ENCODE results near the gene PIK3R5. TPM values are rescaled to one million over a fixed set of nuclear protein-coding genes. Genes with fewer than 3 reads are reported as not detected.

Gene PIK3R5
- total RNA-seq, 1 experiment from 2014 or later: 5.9 TPM

- peaks cover 28% of the 10 kb centered on the region for H3K4me1 Mint-ChIP-seq
- no peak overlapping the region for H3K4me3 Mint-ChIP-seq
- H3K27ac Mint-ChIP-seq: no peak overlapping the region
- peaks cover 18% of the 10 kb centered on the region for H3K9me3 Mint-ChIP-seq
- no peak for ATAC-seq
- no peak for DNase-seq (ENCODE audit: low spot score)
- ChIA-PET POLR2A (no interaction called here), CTCF (interaction anchor here (1.6 to 2.4 kb wide), 2 partner anchors 44 to 136 kb away, joined by 3 to 11 read pairs; no protein-coding TSS in a partner anchor)
- no peaks in the 10 kb centered on the region for H3K27me3 Mint-ChIP-seq (ENCODE audit: low read depth)
- TF ChIP-seq ATF1 (CRISPR knock-in tag; IDR thresholded peaks at IDR 0.05) (no peak), CREM (CRISPR knock-in tag; IDR thresholded peaks at IDR 0.05) (no peak), ZNF219 (CRISPR knock-in tag; IDR thresholded peaks at IDR 0.05; ENCODE audit: borderline replicate concordance) (no peak)
- peaks cover 3% of the 10 kb centered on the region for H3K36me3 Mint-ChIP-seq
These were observed 26.6 kb downstream of the PIK3R5 start for GRCh38 chr17:8938933-8939332.

- Mint-ChIP-seq H3K4me1 (peaks cover 16% of the 10 kb centered on the region), H3K9me3 (peaks cover 20% of the 10 kb centered on the region), H3K36me3 (peaks cover 3% of the 10 kb centered on the region; the same call in 1 of the 2 replicates), H3K27me3 (ENCODE audit: low read depth) (peaks cover 5% of the 10 kb centered on the region), H3K4me3 (no peak overlapping the region), H3K27ac (no peak overlapping the region)
- CTCF ChIA-PET: interaction anchor here (0.7 to 1.0 kb wide), 2 partner anchors 47 to 64 kb away, joined by 3 read pairs; no protein-coding TSS in a partner anchor
- POLR2A ChIA-PET: no interaction called here
- DNase-seq (ENCODE audit: low spot score) (no peak), ATAC-seq (no peak)
- TF ChIP-seq FOXJ3 (CRISPR knock-in tag; IDR thresholded peaks at IDR 0.05; ENCODE audit: borderline replicate concordance): no peak
- no peak for TF ChIP-seq ZBTB21 (CRISPR knock-in tag; IDR thresholded peaks at IDR 0.05; ENCODE audit: borderline replicate concordance)
- TF ChIP-seq ZNF121 (CRISPR knock-in tag; IDR thresholded peaks at IDR 0.05): no peak
- no peak for TF ChIP-seq SOX15 (CRISPR knock-in tag; IDR thresholded peaks at IDR 0.05)
- TF ChIP-seq CREM (CRISPR knock-in tag; IDR thresholded peaks at IDR 0.05): no peak
- no peak for TF ChIP-seq TCF7 (CRISPR knock-in tag; IDR thresholded peaks at IDR 0.05; ENCODE audit: low read depth)
- TF ChIP-seq E2F5 (CRISPR knock-in tag; IDR thresholded peaks at IDR 0.05): no peak
- TF ChIP-seq ARID4B (CRISPR knock-in tag; IDR thresholded peaks at IDR 0.05; ENCODE audit: borderline replicate concordance): no peak
- TF ChIP-seq ZNF416 (CRISPR knock-in tag; IDR thresholded peaks at IDR 0.05): no peak
- TF ChIP-seq ZNF423 (CRISPR knock-in tag; IDR thresholded peaks at IDR 0.05): no peak
- no peak for TF ChIP-seq ETV6 (CRISPR knock-in tag; IDR thresholded peaks at IDR 0.05)
- TF ChIP-seq TEAD1 (CRISPR knock-in tag; IDR thresholded peaks at IDR 0.05): no peak
- no peak for TF ChIP-seq KAT7 (CRISPR knock-in tag; IDR thresholded peaks at IDR 0.05; ENCODE audit: borderline replicate concordance)
- no peak for TF ChIP-seq ZBTB43 (CRISPR knock-in tag; IDR thresholded peaks at IDR 0.05)
- TF ChIP-seq MLX (CRISPR knock-in tag; IDR thresholded peaks at IDR 0.05): no peak
- TF ChIP-seq FOXK1 (CRISPR knock-in tag; IDR thresholded peaks at IDR 0.05): no peak
These were observed 30.3 kb downstream of the PIK3R5 start for GRCh38 chr17:8935191-8935590.

Data from WTC11 (cell line).